IMR-90 (cell line): ENCODE data around the gene PRELID2. TPM values are rescaled to one million over a fixed set of nuclear protein-coding genes. Genes with fewer than 3 reads are reported as not detected.

Experiments
- ATAC-seq: fragments of 200-7000 bp; cut with Tn5 transposase; 2 replicates; pipeline ENCODE4 v1.9.1; 2020; ENCODE audit warnings: low read depth, mild to moderate bottlenecking, moderate library complexity
- BruUV-seq: library from RNA; stranded (reverse); fragments of 400-500 nt; replicated peaks from 2 replicates; lab custom pipeline; 2021; lab: Mats Ljungman, UMichigan
- CTCF ChIA-PET: fragments of 300-600 bp; formaldehyde crosslinking; extraction: SDS; loops from one replicate; lab custom pipeline; 2021; ENCODE audit warnings: antibody characterized with exemption; lab: Yijun Ruan, JAX
- POLR2A ChIA-PET: fragments of 300-600 bp; sonication (Branson Sonifier 250); formaldehyde crosslinking; loops from one replicate; lab custom pipeline; 2022; ENCODE audit warnings: antibody characterized with exemption; ENCODE audit not compliant: unreplicated experiment; lab: Charles Lee
- DNase-seq: peaks from one replicate; pipeline ENCODE4 v3.0.0; 2013
- H2AFZ ChIP-seq: replicated peaks from 2 replicates; pipeline ENCODE3; 2013; ENCODE audit warnings: low read length, mild to moderate bottlenecking; ENCODE audit not compliant: poor library complexity
- H2AK5ac ChIP-seq: 2 replicates; pipeline ENCODE4 v1.6.1; 2013; ENCODE audit warnings: low read depth, low read length, inconsistent platforms
- H2AK9ac ChIP-seq: replicated peaks from 2 replicates; pipeline ENCODE3; 2013; ENCODE audit warnings: mild to moderate bottlenecking, low read depth, low read length, moderate library complexity; ENCODE audit not compliant: poor library complexity
- H2BK120ac ChIP-seq: 2 replicates; pipeline ENCODE4 v1.6.1; 2013; ENCODE audit warnings: low read depth, low read length, inconsistent platforms
- H2BK15ac ChIP-seq: 3 replicates; pipeline ENCODE4 v1.6.1; 2013; ENCODE audit warnings: low read depth, low read length, inconsistent platforms
- H2BK20ac ChIP-seq: 2 replicates; pipeline ENCODE4 v1.6.1; 2013; ENCODE audit warnings: low read depth, mild to moderate bottlenecking, inconsistent platforms, low read length, moderate library complexity
- H2BK5ac ChIP-seq: 2 replicates; pipeline ENCODE4 v1.6.1; 2013; ENCODE audit warnings: mild to moderate bottlenecking, low read depth, low read length, inconsistent platforms; ENCODE audit not compliant: poor library complexity, severe bottlenecking
- H3K14ac ChIP-seq: replicated peaks from 2 replicates; pipeline ENCODE4 v1.6.1; 2013; ENCODE audit warnings: low read depth, low read length, inconsistent platforms
- H3K18ac ChIP-seq: 2 replicates; pipeline ENCODE4 v1.6.1; 2013; ENCODE audit warnings: low read depth, low read length, control low read depth
- H3K23ac ChIP-seq: 2 replicates; pipeline ENCODE4 v1.6.1; 2013; ENCODE audit warnings: low read depth, low read length, inconsistent platforms
- H3K27ac ChIP-seq: 2 replicates; pipeline ENCODE4 v1.5.1; 2013; ENCODE audit warnings: mild to moderate bottlenecking, control low read depth, low read length; ENCODE audit not compliant: insufficient read depth
- H3K27me3 ChIP-seq: 2 replicates; pipeline ENCODE4 v1.6.1; 2013; ENCODE audit warnings: low read length; ENCODE audit not compliant: control insufficient read depth, insufficient read depth
- H3K36me3 ChIP-seq: 2 replicates; pipeline ENCODE4 v1.6.1; 2013; ENCODE audit warnings: low read length, mixed read lengths; ENCODE audit not compliant: control insufficient read depth, insufficient read depth
- H3K4ac ChIP-seq: 2 replicates; pipeline ENCODE4 v1.6.1; 2013; ENCODE audit warnings: low read depth, low read length, inconsistent platforms
- H3K4me1 ChIP-seq: 2 replicates; pipeline ENCODE4 v1.6.1; 2013; ENCODE audit warnings: low read length, mixed read lengths; ENCODE audit not compliant: control insufficient read depth, insufficient read depth
- H3K4me2 ChIP-seq: 2 replicates; pipeline ENCODE4 v1.6.1; 2013; ENCODE audit warnings: low read depth, mild to moderate bottlenecking, control low read depth, low read length, moderate library complexity
- H3K4me3 ChIP-seq: 2 replicates; pipeline ENCODE4 v1.5.1; 2013; ENCODE audit warnings: low read depth, mild to moderate bottlenecking, control low read depth, low read length, moderate library complexity; ENCODE audit not compliant: insufficient read depth
- H3K56ac ChIP-seq: 2 replicates; pipeline ENCODE4 v1.6.1; 2013; ENCODE audit warnings: low read length, inconsistent platforms; ENCODE audit not compliant: insufficient read depth; ENCODE audit errors: extremely low read depth
- H3K79me1 ChIP-seq, 2 experiments: 2 replicates each; pipeline ENCODE4 v1.6.1; 2013; ENCODE audit warnings: low read length in 2 of 2, inconsistent platforms in 1 of 2, low read depth in 1 of 2
- H3K9ac ChIP-seq: 2 replicates; pipeline ENCODE4 v1.6.1; 2013; ENCODE audit warnings: low read depth, low read length, control low read depth
- H3K9me1 ChIP-seq: 2 replicates; pipeline ENCODE4 v1.6.1; 2013; ENCODE audit warnings: low read length, inconsistent platforms; ENCODE audit not compliant: insufficient read depth
- H3K9me3 ChIP-seq: 2 replicates; pipeline ENCODE4 v1.6.1; 2013; ENCODE audit warnings: low read length; ENCODE audit not compliant: control insufficient read depth, insufficient read depth
- H4K20me1 ChIP-seq: 2 replicates; pipeline ENCODE4 v1.6.1; 2013; ENCODE audit warnings: low read length, inconsistent platforms; ENCODE audit not compliant: insufficient read depth
- H4K5ac ChIP-seq: 2 replicates; pipeline ENCODE4 v1.6.1; 2013; ENCODE audit warnings: mild to moderate bottlenecking, low read depth, low read length, control low read depth
- H4K8ac ChIP-seq, 2 experiments: 2 replicates each; pipeline ENCODE4 v1.6.1; 2013; ENCODE audit warnings: low read depth in 2 of 2, low read length in 2 of 2, control low read depth in 1 of 2, inconsistent platforms in 1 of 2
- H4K91ac ChIP-seq: 2 replicates; pipeline ENCODE4 v1.6.1; 2013; ENCODE audit warnings: low read depth, low read length, inconsistent platforms; ENCODE audit not compliant: insufficient read depth
- BHLHE40 ChIP-seq: fragments of 150-350 bp; IDR thresholded peaks from 2 replicates; pipeline ENCODE4 v1.6.1; 2016; ENCODE audit warnings: mild to moderate bottlenecking, low read depth, low read length
- CHD1 ChIP-seq: IDR thresholded peaks from 2 replicates; pipeline ENCODE4 v1.6.1; 2012; ENCODE audit warnings: low read depth, low read length, improper control_type of control experiment
- FOS ChIP-seq: fragments of 150-350 bp; IDR thresholded peaks from 2 replicates; pipeline ENCODE4 v1.6.1; 2016; ENCODE audit warnings: low read depth, low read length
- MAFK ChIP-seq: IDR thresholded peaks from 2 replicates; pipeline ENCODE4 v1.6.1; 2012; ENCODE audit warnings: low read depth, low read length, improper control_type of control experiment
- POLR2A ChIP-seq: IDR thresholded peaks from 2 replicates; pipeline ENCODE4 v1.6.1; 2012; ENCODE audit warnings: mild to moderate bottlenecking, low read depth, low read length
- SMC3 ChIP-seq: fragments of 150-350 bp; IDR thresholded peaks from 2 replicates; pipeline ENCODE4 v1.6.1; 2016; ENCODE audit warnings: low read depth, mild to moderate bottlenecking, antibody characterized with exemption, low read length, moderate library complexity
- WGBS, 2 experiments: methylation state at CpG; one replicate each; pipeline versions ENCODE4 v1.1.5 to v1.1.7; 2013; ENCODE audit warnings: missing lambda C conversion rate in 2 of 2; ENCODE audit not compliant: insufficient read length in 1 of 2; ENCODE audit errors: extremely low coverage in 2 of 2; 5-methylcytosine and 5-hydroxymethylcytosine counted together
- dilution Hi-C: fragments of 300-500 bp; cut with HindIII; formaldehyde crosslinking; loops from one replicate; pipeline ENCODE4 v1.14.3; 2018; ENCODE audit warnings: low sequenced_read_pairs; ENCODE audit not compliant: unreplicated experiment
- in situ Hi-C: fragments of 300-500 bp; cut with MboI; formaldehyde crosslinking; loops from 3 replicates; pipeline ENCODE4 v1.14.3; 2019; ENCODE audit warnings: low sequenced_read_pairs, inconsistent platforms, mixed read lengths
- intact Hi-C: fragments of 100-400 bp; cut with micrococcal nuclease; formaldehyde crosslinking; loops from 2 replicates; pipeline ENCODE4 v1.10.0; 2022
- polyA plus RNA-seq, 3 experiments: library from polyadenylated mRNA; depleted of rRNA; stranded (reverse); fragments of >200 nt; gene quantifications; 2 replicates each; pipeline ENCODE4 v1.2.3, GENCODE V29; 2012; ENCODE audit warnings: low replicate concordance in 1 of 3
- total RNA-seq: library from RNA; depleted of rRNA; stranded (reverse); fragments of >200 nt; gene quantifications from 2 replicates; pipeline ENCODE4 v1.2.3, GENCODE V29; 2012

Gene PRELID2
- total and polyA plus RNA-seq, 2 of the 4 experiments (the other 2 are of a cell fraction) = 4.9 to 8.6 TPM

DNA sequence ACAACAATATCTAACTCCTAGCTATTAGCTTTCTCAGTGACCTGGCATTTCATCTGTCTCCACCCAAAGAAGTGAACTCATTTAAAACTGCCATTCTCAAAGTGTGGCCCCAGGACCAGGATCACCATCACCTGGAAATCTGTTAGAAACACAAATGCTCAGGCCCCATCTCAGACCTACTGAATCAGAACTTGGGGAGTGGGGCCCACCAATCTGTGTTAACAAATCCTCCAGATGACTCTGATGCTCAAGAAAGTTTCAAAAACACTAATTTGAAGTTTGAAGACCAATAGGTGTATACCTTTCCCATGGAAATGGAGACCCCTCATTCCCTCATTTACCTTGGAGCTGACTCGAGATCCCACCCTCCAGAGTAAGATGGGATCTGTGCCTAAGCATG, 72.3 kb downstream of the PRELID2 start:
- H3K27ac ChIP-seq = no peak overlapping the region
- H3K9me3 ChIP-seq = no peaks in the 10 kb centered on the region
- H2BK15ac ChIP-seq = no peak overlapping the region
- intact Hi-C loops (no loop called here), in situ Hi-C loops (no loop called here), dilution Hi-C loops (no loop called here)
- no peak overlapping the region for H2AK9ac ChIP-seq
- H2AK5ac ChIP-seq = no peak overlapping the region
- no peak overlapping the region for H2AFZ ChIP-seq
- H3K79me1 ChIP-seq = no peaks in the 10 kb centered on the region
- H3K4me1 ChIP-seq = no peaks in the 10 kb centered on the region
- H3K4ac ChIP-seq = no peak overlapping the region
- H3K14ac ChIP-seq = no peak overlapping the region
- ATAC-seq = no peak
- H2BK5ac ChIP-seq = no peak overlapping the region
- no peak overlapping the region for H3K23ac ChIP-seq
- no peaks in the 10 kb centered on the region for H3K27me3 ChIP-seq
- CTCF ChIA-PET = interaction anchor here (0.7 to 0.9 kb wide), 2 partner anchors 13 to 193 kb away, joined by 3 read pairs; no protein-coding TSS in a partner anchor
- no TSS peak for BruUV-seq
- H3K4me2 ChIP-seq = no peak overlapping the region
- no peak overlapping the region for H4K5ac ChIP-seq
- no peaks in the 10 kb centered on the region for H3K36me3 ChIP-seq
- no CpG with 5 or more reads among the region's 1 CpG for WGBS, 2 experiments
- no peak overlapping the region for H4K91ac ChIP-seq
- no peak for DNase-seq
- H4K20me1 ChIP-seq = no peaks in the 10 kb centered on the region
- TF ChIP-seq POLR2A (no peak), CHD1 (no peak), FOS (no peak), SMC3 (no peak), BHLHE40 (no peak), MAFK (no peak)
- H3K9me1 ChIP-seq = no peaks in the 10 kb centered on the region
- no peak overlapping the region for H2BK120ac ChIP-seq
- H2BK20ac ChIP-seq = no peak overlapping the region
- POLR2A ChIA-PET = no interaction called here
- H3K56ac ChIP-seq = no peak overlapping the region
- H3K4me3 ChIP-seq = no peak overlapping the region
- no peak overlapping the region for H3K18ac ChIP-seq
- no peak overlapping the region for H3K9ac ChIP-seq
- no peak overlapping the region for H4K8ac ChIP-seq
